Measurements from ENCODE around the gene FGF21.
A peak's percentile ranks its signal among the peaks of the same experiment; 100 is the strongest.

Gene FGF21

DNA sequence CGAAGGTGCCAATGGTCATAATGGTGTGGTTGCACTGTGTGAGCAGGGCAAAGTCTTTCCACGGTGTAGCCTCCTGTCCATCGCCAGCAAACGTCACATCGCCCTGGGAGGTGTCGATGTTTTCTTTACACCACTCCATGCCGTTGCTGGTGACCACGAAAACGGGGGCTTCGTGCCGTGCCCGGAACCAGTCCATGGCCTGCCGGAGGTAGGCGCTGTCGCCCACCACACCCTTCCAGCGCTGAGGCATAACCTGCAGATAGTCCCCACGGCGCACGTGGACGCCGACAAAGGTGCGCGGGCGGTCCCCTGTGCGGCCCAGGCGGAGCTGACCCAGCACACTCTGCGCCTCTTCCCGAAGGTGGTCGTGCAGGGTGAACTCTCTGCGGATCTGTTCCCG lies 5.0 kb upstream of the FGF21 start:
- TF ChIP-seq, protein P1, sequence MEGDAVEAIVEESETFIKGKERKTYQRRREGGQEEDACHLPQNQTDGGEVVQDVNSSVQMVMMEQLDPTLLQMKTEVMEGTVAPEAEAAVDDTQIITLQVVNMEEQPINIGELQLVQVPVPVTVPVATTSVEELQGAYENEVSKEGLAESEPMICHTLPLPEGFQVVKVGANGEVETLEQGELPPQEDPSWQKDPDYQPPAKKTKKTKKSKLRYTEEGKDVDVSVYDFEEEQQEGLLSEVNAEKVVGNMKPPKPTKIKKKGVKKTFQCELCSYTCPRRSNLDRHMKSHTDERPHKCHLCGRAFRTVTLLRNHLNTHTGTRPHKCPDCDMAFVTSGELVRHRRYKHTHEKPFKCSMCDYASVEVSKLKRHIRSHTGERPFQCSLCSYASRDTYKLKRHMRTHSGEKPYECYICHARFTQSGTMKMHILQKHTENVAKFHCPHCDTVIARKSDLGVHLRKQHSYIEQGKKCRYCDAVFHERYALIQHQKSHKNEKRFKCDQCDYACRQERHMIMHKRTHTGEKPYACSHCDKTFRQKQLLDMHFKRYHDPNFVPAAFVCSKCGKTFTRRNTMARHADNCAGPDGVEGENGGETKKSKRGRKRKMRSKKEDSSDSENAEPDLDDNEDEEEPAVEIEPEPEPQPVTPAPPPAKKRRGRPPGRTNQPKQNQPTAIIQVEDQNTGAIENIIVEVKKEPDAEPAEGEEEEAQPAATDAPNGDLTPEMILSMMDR (IDR thresholded peaks at IDR 0.05; ENCODE audit: low read length, missing control alignments) = no peak
- H3K4me3 ChIP-seq (replicated peaks; ENCODE audit: low read depth, low read length) = no peak overlapping the region
- no peak for DNase-seq (ENCODE audit: low read depth)

DNA sequence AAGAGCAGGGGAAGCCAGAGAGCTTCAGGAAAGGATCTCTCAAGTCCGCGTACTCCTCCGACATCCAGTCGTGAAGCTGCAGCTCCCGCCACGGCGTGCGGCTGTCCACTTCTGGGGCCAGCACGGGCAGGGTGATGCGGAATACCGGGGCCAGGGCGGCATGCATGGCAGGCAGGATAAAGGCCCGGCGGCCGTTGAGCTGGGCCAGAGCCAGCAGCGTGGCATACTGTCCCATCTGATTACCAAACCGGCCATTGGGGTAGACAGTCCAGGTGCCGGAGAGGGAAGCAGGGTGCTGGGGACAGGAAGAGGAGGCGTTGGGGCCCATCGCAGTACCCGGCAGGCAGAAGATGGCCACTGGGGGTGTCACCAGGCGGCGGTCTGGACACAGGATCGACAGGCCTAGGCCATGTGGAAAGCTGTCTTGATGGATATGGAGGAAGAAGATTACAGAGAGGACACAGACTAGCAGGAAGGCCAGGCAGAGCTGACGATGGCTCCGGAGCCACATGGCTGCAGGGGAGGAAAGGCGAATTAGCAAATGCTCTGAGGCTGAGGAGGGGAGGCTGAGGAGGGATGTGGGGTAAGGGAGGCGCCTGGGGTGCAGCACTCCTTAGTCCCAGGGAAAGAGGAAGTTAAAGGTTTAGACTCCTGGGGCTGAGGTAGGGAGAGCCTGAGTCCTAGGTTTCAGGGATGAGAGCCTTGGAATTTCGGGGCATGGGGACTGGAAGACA lies 4.4 kb upstream of the FGF21 start:
- no peak overlapping the region for H3K4me3 ChIP-seq (replicated peaks; ENCODE audit: low read depth, low read length)
- TF ChIP-seq, protein P1 (IDR thresholded peaks at IDR 0.05; ENCODE audit: low read length, missing control alignments) = no peak
- no peak for DNase-seq (ENCODE audit: low read depth)

DNA sequence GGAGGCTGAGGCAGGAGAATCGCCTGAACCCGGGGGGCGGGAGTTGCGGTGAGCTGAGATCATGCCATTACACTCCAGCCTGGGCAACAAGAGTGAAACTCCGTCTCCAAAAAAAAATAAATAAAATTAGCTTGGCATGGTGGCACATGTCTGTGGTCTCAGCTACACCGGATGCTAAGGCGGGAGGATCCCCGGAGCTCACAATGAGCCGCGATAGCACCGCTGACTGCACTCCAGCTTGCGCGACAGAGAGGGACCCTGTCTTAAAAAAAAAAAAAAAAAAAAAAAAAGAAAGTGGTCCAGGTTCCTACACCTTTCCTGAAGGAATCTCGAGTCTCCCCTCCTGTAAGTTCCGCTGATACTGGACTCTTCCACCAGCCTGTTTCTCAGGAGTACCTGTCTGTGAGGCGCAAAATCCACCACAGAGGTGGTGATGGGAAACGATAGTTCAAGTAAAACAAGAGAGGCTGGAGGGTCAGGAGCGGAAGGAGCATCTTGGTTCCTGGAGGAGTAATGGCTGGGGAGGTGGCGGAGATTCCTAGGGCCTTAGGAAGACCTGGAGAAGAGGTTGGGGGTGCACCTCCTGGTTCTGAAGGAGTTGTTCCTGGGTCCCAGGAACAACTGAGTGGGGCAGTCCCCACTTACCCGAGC lies 3.4 kb upstream of the FGF21 start:
- peak overlapping the region; percentile 43 for H3K4me3 ChIP-seq (replicated peaks; ENCODE audit: low read depth, low read length)
- no peak for DNase-seq (ENCODE audit: low read depth)
- TF ChIP-seq, protein P1 (IDR thresholded peaks at IDR 0.05; ENCODE audit: low read length, missing control alignments) = no peak

DNA sequence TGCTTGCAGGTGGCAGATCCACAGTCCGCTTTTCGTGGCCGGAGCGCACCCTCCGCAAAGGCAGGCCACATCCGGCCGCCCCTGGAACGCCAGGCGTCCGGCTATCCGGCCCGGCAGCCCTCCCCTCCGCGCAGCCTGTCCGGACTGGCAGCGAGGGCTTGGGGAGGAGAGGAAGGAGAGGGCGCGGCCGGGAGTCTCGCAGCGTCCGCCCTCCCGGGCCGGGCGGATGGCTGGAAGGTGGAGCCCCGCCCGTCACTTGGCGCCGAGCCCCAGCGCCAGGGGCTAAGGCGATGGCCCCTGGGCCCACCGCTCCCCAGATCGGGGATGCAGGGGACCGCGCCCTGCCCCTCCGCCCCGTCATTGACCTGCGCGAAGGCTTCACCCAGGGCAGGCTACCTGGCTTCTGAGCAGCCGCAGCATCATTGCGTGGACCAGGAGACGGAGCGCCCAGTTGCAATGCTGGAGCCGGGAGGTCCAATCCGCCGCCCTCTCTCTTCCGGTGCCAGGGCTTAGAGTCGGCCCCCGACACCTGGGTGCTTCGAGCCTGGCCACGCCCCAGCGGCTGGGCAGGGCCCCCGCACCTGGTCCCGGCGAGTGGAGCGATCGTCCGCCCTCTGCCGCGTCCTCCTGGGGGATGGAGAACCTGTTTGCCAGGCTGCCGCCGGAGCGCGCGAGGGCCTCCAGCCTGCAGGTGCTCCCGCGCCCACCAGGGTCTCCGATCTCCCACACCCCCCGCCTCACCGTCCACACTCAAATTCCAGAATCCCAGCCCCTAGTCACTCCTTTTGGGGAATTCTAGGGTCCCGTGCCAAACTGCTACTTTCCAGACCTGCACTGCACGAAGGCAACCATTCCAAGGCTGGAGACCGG lies 2.6 kb upstream of the FGF21 start, which contains the start of gene FUT1:
Gene FUT1, minus strand, starts transcription at position 146 of the 870 bp plus-strand sequence. CDS start 1,360 bp downstream, outside the sequence.
- peak within 1 kb of the TSS; percentile 43 for H3K4me3 ChIP-seq (replicated peaks; ENCODE audit: low read depth, low read length)
- TF ChIP-seq, protein P1 (IDR thresholded peaks at IDR 0.05; ENCODE audit: low read length, missing control alignments) = no peak
- no peak for DNase-seq (ENCODE audit: low read depth)

DNA sequence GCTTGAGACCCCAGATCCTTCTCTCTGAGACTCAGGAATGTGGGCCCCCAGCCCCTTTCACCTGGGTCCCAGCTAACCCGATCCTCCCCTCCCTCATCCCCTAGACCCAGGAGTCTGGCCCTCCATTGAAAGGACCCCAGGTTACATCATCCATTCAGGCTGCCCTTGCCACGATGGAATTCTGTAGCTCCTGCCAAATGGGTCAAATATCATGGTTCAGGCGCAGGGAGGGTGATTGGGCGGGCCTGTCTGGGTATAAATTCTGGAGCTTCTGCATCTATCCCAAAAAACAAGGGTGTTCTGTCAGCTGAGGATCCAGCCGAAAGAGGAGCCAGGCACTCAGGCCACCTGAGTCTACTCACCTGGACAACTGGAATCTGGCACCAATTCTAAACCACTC lies 463 bp downstream of the FGF21 start:
- DNase-seq (ENCODE audit: low read depth) = no peak
- TF ChIP-seq, protein P1 (IDR thresholded peaks at IDR 0.05; ENCODE audit: low read length, missing control alignments) = no peak
- no peak overlapping the region for H3K4me3 ChIP-seq (replicated peaks; ENCODE audit: low read depth, low read length)

DNA sequence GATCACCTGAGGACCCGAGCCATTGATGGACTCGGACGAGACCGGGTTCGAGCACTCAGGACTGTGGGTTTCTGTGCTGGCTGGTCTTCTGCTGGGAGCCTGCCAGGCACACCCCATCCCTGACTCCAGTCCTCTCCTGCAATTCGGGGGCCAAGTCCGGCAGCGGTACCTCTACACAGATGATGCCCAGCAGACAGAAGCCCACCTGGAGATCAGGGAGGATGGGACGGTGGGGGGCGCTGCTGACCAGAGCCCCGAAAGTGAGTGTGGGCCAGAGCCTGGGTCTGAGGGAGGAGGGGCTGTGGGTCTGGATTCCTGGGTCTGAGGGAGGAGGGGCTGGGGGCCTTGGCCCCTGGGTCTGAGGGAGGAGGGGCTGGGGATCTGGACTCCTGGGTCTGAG lies 888 bp downstream of the FGF21 start:
- TF ChIP-seq, protein P1 (IDR thresholded peaks at IDR 0.05; ENCODE audit: low read length, missing control alignments) = no peak
- no peak overlapping the region for H3K4me3 ChIP-seq (replicated peaks; ENCODE audit: low read depth, low read length)
- DNase-seq (ENCODE audit: low read depth) = no peak

All from fibroblast of pulmonary artery (primary cell).